ENCODE data around the gene CYBRD1. TPM values are rescaled to one million over a fixed set of nuclear protein-coding genes. Genes with fewer than 3 reads are reported as not detected.

Gene CYBRD1
- total RNA-seq, 2 donors from 2014 or later, result 67.9 to 130 TPM

DNA sequence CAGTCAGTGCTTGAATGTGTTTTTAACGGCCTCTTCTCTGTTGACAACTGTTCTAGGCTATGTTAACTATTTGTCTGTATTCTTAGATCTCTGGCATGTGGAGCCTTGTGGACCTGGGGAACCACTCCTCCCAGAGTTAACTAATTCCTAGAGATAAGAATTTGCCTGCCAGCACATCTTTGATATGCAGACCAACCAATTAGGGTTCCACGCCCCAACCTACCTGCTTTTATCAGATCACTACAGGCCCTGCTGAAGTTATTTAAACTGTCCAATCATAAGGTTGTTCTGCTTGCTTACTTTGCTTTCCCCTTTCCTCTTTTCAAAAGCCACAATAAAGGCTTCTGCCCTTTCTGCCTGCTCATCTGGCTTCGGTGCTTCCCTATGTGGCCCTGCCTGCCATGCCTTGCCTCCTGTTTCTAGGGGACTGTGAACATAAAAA is 8.5 kb upstream of the CYBRD1 start:
- intact Hi-C loops (cut with DNase I), result no loop called here
- Histone ChIP-seq H3K4me3 (no peak overlapping the region), H3K4me1 (replicated peaks) (no peaks in the 10 kb centered on the region), H3K9me3 (no peaks in the 10 kb centered on the region), H3K27ac (no peak overlapping the region), H3K27me3 (replicated peaks; ENCODE audit: insufficient read depth) (no peaks in the 10 kb centered on the region), H3K36me3 (no peaks in the 10 kb centered on the region)
- no peak for DNase-seq (ENCODE audit: low spot score)
- 52% methylated on average over 3 of the region's 3 CpGs for WGBS
- TF ChIP-seq POLR2AphosphoS5 (IDR thresholded peaks at IDR 0.05) (no peak), POLR2A (IDR thresholded peaks at IDR 0.05) (no peak)
- TF ChIP-seq, protein P1, sequence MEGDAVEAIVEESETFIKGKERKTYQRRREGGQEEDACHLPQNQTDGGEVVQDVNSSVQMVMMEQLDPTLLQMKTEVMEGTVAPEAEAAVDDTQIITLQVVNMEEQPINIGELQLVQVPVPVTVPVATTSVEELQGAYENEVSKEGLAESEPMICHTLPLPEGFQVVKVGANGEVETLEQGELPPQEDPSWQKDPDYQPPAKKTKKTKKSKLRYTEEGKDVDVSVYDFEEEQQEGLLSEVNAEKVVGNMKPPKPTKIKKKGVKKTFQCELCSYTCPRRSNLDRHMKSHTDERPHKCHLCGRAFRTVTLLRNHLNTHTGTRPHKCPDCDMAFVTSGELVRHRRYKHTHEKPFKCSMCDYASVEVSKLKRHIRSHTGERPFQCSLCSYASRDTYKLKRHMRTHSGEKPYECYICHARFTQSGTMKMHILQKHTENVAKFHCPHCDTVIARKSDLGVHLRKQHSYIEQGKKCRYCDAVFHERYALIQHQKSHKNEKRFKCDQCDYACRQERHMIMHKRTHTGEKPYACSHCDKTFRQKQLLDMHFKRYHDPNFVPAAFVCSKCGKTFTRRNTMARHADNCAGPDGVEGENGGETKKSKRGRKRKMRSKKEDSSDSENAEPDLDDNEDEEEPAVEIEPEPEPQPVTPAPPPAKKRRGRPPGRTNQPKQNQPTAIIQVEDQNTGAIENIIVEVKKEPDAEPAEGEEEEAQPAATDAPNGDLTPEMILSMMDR (IDR thresholded peaks at IDR 0.05), result no peak

DNA sequence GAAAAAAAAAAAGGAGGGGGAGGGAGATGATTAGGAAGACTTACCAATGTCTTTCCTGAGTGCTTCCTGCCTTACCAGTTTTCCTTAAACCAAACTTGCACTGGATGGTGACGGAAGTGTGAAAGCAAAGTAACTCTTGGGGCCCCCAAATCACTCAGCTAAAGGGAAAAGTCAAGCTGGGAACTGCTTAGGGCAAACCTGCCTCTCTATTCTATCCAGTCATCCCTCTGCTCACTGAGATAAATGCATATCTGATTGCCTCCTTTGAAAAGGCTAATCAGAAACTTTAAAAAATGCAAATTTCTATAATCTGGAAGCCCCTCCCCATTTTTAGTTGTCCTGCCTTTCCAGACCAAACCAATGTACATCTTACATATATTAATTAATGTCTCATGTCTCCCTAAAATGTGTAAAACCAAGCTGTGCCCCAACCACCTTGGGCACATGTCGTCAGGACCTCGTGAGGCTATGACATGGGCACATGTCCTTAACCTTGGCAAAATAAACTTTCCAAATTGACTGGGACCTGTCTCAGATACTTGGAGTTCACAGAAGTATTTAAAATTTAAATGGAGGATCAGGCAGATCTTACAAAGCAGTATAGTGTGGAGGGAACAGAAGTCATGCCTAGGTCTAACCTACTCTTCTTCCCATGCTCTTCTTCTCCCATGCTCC is 7.2 kb upstream of the CYBRD1 start:
- 90% methylated on average over 3 of the region's 3 CpGs for WGBS
- no peaks in the 10 kb centered on the region for H3K9me3 ChIP-seq
- intact Hi-C loops (cut with DNase I), result no loop called here
- no peak overlapping the region for H3K4me3 ChIP-seq
- DNase-seq (ENCODE audit: low spot score), result no peak
- no peaks in the 10 kb centered on the region for H3K27me3 ChIP-seq (replicated peaks; ENCODE audit: insufficient read depth)
- no peaks in the 10 kb centered on the region for H3K4me1 ChIP-seq (replicated peaks)
- no peak overlapping the region for H3K27ac ChIP-seq
- H3K36me3 ChIP-seq, result no peaks in the 10 kb centered on the region
- TF ChIP-seq POLR2AphosphoS5 (IDR thresholded peaks at IDR 0.05) (no peak), POLR2A (IDR thresholded peaks at IDR 0.05) (no peak)
- TF ChIP-seq, protein P1 (IDR thresholded peaks at IDR 0.05), result no peak

DNA sequence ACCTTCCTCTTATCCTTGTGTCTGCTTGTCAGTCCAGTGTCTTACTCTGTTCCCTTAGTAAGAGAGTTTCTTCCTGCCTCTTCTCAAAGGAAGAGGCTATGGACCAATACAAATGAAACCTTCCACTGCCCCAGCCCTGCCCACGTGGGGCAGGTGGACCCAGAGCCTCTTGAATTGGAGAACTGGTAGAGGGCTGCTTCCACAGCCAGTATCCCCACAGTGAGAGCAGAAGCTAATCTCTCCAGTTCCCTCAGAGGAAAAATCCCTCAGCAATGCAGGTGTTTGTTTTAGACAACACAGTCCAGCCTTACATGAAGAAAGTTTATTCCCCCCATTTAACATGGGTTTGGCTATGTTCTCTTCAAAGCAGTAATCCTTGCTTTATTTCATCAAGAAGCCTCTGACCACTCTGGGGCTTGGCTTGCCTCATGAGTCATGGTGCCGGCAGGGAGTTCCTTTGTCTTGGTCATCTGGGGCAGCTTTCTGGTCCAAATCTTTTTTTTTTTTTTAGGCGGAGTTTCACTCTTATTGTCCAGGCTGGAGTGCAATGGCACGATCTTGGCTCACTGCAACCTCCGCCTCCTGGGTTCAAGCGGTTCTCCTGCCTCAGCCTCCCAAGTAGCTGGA is 6.5 kb upstream of the CYBRD1 start:
- Histone ChIP-seq H3K4me3 (no peak overlapping the region), H3K27ac (no peak overlapping the region), H3K27me3 (replicated peaks; ENCODE audit: insufficient read depth) (no peaks in the 10 kb centered on the region), H3K9me3 (no peaks in the 10 kb centered on the region), H3K36me3 (no peaks in the 10 kb centered on the region), H3K4me1 (replicated peaks) (no peaks in the 10 kb centered on the region)
- 79% methylated on average over 6 of the region's 6 CpGs for WGBS
- intact Hi-C loops (cut with DNase I), result no loop called here
- DNase-seq (ENCODE audit: low spot score), result no peak
- no peak for TF ChIP-seq POLR2AphosphoS5 (IDR thresholded peaks at IDR 0.05)
- TF ChIP-seq, protein P1 (IDR thresholded peaks at IDR 0.05), result no peak
- TF ChIP-seq POLR2A (IDR thresholded peaks at IDR 0.05), result no peak

DNA sequence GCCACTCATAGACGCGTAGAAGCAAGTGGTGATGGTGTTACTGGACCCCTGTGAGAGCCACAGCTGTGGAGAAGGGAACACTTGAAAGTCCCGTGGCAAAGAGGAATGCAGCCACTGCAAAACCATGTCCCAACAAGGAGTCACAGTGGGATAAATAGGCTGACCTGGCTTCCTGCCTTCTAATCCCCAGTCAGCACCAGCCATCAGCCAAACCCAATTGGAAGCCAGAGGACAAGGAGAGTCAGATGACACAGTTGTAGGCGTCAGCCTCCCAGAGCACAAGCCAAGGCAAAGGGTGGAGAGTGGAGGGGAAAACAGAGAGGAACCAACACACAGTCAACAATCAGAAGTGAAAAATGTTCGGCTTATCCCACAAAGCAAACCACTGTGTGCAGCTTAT is 5.5 kb upstream of the CYBRD1 start:
- no peak overlapping the region for H3K4me3 ChIP-seq

More for the DNA sequence above, 5.5 kb upstream of the CYBRD1 start:
- 89% methylated on average over 5 of the region's 5 CpGs for WGBS
- Histone ChIP-seq H3K9me3 (no peaks in the 10 kb centered on the region), H3K4me1 (replicated peaks) (no peaks in the 10 kb centered on the region), H3K27ac (no peak overlapping the region), H3K36me3 (no peaks in the 10 kb centered on the region), H3K27me3 (replicated peaks; ENCODE audit: insufficient read depth) (no peaks in the 10 kb centered on the region)
- intact Hi-C loops (cut with DNase I), result no loop called here
- DNase-seq (ENCODE audit: low spot score), result no peak
- TF ChIP-seq POLR2AphosphoS5 (IDR thresholded peaks at IDR 0.05) (no peak), POLR2A (IDR thresholded peaks at IDR 0.05) (no peak)
- TF ChIP-seq, protein P1 (IDR thresholded peaks at IDR 0.05), result no peak
